ENCODE data around the gene AJUBA.

AJUBA gene

GRCh38 chr14:22929961-22930364 is 52.4 kb downstream of the AJUBA start:
- DNase-seq = no peak

- DNase-seq = peak; percentile 99
Observed at GRCh38 chr14:22929104-22929960, 53.0 kb downstream of the AJUBA start, which contains the start of gene PRMT5. Gene PRMT5, minus strand, starts transcription at chr14:22929376. Its CDS starts 15 bp downstream, at chr14:22929361.

GRCh38 chr14:22928237-22929103 is 53.9 kb downstream of the AJUBA start:
- DNase-seq = no peak

- DNase-seq = no peak
Observed at GRCh38 chr14:22926316-22926715, 56.0 kb downstream of the AJUBA start.

- no peak for DNase-seq
Observed at GRCh38 chr14:22925513-22925912, 56.8 kb downstream of the AJUBA start.

GRCh38 chr14:22923746-22924145 is 58.6 kb downstream of the AJUBA start:
- no peak for DNase-seq

GRCh38 chr14:22922294-22922693 is 60.1 kb downstream of the AJUBA start:
- DNase-seq = no peak
